Hepatocyte (in vitro differentiated cells): ENCODE data around the gene ARFRP1.

Experiments
- CTCF ChIP-seq: fragments of 200-600 bp; sonication (generic); IDR thresholded peaks from 2 replicates; pipeline ENCODE4 v1.5.1; 2016; ENCODE audit warnings: antibody characterized with exemption, mild to moderate bottlenecking; ENCODE audit not compliant: poor library complexity
- EZH2phosphoT487 ChIP-seq: fragments of 200-600 bp; sonication (generic); IDR thresholded peaks from one replicate; pipeline ENCODE4 v1.6.1; 2018; ENCODE audit warnings: antibody characterized with exemption, mild to moderate bottlenecking, low read depth, moderate library complexity; ENCODE audit not compliant: unreplicated experiment, severe bottlenecking

GRCh38 chr20:63754008-63754407 is 46.2 kb upstream of the ARFRP1 start:
- TF ChIP-seq EZH2phosphoT487 (no peak), CTCF (no peak)
